ENCODE results near the gene SLC25A19. TPM values are rescaled to one million over a fixed set of nuclear protein-coding genes. Genes with fewer than 3 reads are reported as not detected.

SLC25A19 gene
- total and polyA plus RNA-seq, 9 of the 15 experiments (the other 6 are each of a cell fraction or from before 2014, with no cell fraction given) = 33.4 to 76.6 (median 55.3) TPM

DNA sequence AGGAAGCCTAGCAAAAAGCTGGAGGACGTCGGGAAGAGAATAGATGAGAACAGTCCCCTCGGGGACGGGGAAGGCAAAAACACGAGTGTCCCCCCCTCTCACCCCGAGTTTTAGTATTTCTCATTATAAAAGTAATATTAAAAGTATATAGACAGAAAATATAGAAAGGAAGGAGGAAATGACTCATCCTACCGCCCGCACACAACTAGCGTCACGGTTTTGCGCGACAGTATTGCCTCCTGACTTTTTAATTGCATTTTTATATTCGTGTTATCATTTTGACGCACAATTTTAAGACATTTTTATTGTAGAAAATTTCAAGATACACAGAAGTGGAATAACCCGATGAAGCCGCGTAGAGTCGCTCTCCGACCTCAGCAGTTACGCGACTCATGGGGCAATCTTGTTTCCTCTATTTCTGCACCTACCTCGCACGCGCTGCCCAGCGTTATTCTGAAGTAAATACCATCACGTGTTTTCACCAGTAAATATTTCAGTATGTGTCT is 652 bp upstream of the SLC25A19 start (continued):
- no peak for TF ChIP-seq ERF (CRISPR knock-in tag; IDR thresholded peaks at IDR 0.05)
- TF ChIP-seq, protein P1, sequence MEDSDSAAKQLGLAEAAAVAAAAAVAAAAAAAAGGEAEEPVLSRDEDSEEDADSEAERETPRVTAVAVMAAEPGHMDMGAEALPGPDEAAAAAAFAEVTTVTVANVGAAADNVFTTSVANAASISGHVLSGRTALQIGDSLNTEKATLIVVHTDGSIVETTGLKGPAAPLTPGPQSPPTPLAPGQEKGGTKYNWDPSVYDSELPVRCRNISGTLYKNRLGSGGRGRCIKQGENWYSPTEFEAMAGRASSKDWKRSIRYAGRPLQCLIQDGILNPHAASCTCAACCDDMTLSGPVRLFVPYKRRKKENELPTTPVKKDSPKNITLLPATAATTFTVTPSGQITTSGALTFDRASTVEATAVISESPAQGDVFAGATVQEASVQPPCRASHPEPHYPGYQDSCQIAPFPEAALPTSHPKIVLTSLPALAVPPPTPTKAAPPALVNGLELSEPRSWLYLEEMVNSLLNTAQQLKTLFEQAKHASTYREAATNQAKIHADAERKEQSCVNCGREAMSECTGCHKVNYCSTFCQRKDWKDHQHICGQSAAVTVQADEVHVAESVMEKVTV (CRISPR knock-in tag; IDR thresholded peaks at IDR 0.05) = peak; percentile 47; the same call in 1 of the 2 replicates
- TF ChIP-seq, protein P2, sequence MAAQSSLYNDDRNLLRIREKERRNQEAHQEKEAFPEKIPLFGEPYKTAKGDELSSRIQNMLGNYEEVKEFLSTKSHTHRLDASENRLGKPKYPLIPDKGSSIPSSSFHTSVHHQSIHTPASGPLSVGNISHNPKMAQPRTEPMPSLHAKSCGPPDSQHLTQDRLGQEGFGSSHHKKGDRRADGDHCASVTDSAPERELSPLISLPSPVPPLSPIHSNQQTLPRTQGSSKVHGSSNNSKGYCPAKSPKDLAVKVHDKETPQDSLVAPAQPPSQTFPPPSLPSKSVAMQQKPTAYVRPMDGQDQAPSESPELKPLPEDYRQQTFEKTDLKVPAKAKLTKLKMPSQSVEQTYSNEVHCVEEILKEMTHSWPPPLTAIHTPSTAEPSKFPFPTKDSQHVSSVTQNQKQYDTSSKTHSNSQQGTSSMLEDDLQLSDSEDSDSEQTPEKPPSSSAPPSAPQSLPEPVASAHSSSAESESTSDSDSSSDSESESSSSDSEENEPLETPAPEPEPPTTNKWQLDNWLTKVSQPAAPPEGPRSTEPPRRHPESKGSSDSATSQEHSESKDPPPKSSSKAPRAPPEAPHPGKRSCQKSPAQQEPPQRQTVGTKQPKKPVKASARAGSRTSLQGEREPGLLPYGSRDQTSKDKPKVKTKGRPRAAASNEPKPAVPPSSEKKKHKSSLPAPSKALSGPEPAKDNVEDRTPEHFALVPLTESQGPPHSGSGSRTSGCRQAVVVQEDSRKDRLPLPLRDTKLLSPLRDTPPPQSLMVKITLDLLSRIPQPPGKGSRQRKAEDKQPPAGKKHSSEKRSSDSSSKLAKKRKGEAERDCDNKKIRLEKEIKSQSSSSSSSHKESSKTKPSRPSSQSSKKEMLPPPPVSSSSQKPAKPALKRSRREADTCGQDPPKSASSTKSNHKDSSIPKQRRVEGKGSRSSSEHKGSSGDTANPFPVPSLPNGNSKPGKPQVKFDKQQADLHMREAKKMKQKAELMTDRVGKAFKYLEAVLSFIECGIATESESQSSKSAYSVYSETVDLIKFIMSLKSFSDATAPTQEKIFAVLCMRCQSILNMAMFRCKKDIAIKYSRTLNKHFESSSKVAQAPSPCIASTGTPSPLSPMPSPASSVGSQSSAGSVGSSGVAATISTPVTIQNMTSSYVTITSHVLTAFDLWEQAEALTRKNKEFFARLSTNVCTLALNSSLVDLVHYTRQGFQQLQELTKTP (IDR thresholded peaks at IDR 0.05; ENCODE audit: low read depth in 1 of 2, partially characterized antibody in 2 of 2) = no peak
- no peak for TF ChIP-seq SAP30 (IDR thresholded peaks at IDR 0.05; ENCODE audit: borderline replicate concordance, insufficient read depth, low read depth, low read length, poor library complexity, severe bottlenecking)
- TF ChIP-seq, protein P3, sequence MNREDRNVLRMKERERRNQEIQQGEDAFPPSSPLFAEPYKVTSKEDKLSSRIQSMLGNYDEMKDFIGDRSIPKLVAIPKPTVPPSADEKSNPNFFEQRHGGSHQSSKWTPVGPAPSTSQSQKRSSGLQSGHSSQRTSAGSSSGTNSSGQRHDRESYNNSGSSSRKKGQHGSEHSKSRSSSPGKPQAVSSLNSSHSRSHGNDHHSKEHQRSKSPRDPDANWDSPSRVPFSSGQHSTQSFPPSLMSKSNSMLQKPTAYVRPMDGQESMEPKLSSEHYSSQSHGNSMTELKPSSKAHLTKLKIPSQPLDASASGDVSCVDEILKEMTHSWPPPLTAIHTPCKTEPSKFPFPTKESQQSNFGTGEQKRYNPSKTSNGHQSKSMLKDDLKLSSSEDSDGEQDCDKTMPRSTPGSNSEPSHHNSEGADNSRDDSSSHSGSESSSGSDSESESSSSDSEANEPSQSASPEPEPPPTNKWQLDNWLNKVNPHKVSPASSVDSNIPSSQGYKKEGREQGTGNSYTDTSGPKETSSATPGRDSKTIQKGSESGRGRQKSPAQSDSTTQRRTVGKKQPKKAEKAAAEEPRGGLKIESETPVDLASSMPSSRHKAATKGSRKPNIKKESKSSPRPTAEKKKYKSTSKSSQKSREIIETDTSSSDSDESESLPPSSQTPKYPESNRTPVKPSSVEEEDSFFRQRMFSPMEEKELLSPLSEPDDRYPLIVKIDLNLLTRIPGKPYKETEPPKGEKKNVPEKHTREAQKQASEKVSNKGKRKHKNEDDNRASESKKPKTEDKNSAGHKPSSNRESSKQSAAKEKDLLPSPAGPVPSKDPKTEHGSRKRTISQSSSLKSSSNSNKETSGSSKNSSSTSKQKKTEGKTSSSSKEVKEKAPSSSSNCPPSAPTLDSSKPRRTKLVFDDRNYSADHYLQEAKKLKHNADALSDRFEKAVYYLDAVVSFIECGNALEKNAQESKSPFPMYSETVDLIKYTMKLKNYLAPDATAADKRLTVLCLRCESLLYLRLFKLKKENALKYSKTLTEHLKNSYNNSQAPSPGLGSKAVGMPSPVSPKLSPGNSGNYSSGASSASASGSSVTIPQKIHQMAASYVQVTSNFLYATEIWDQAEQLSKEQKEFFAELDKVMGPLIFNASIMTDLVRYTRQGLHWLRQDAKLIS (CRISPR knock-in tag; IDR thresholded peaks at IDR 0.05) = no peak
- peak; percentile 65 for TF ChIP-seq EGR1 (conservative IDR thresholded peaks at IDR 0.05)
- TF ChIP-seq U2AF2 (optimal IDR thresholded peaks at IDR 0.05; ENCODE audit: low read depth, low read length) = no peak
- peak; percentile 68 for TF ChIP-seq MYC (IDR thresholded peaks at IDR 0.05; ENCODE audit: low read depth, low read length)
- no peak; the same call in 1 of the 2 replicates for TF ChIP-seq MYC (CRISPR knock-in tag; IDR thresholded peaks at IDR 0.05; ENCODE audit: borderline replicate concordance, low read depth)
- TF ChIP-seq ATF3 (IDR thresholded peaks at IDR 0.05) = peak; percentile 95
- TF ChIP-seq ATF3 (CRISPR knock-in tag; conservative IDR thresholded peaks at IDR 0.05) = no peak; the same call in 1 of the 2 replicates
